ENCODE data around the gene CDS2. TPM values are rescaled to one million over a fixed set of nuclear protein-coding genes. Genes with fewer than 3 reads are reported as not detected.
A peak's percentile ranks its signal among the peaks of the same experiment; 100 is the strongest.

The CDS2 gene
- total and polyA plus RNA-seq, 2 of the 13 experiments (the other 11 are each of a cell fraction or from before 2014, with no cell fraction given), result 81.3 to 153 TPM

- TF ChIP-seq AHDC1 (CRISPR knock-in tag; IDR thresholded peaks at IDR 0.05; ENCODE audit: borderline replicate concordance) (peak; percentile 61; the same call in 1 of the 2 replicates), ZBTB34 (CRISPR knock-in tag; IDR thresholded peaks at IDR 0.05) (peak; percentile 55; the same call in 1 of the 2 replicates), ZNF414 (CRISPR knock-in tag; IDR thresholded peaks at IDR 0.05) (0 out of 2 replicates have a peak, but pooled peaks have one; percentile 39), IRF9 (CRISPR knock-in tag; IDR thresholded peaks at IDR 0.05; ENCODE audit: borderline replicate concordance) (no peak), KDM5A (IDR thresholded peaks at IDR 0.05; ENCODE audit: borderline replicate concordance, low read length) (no peak), HOXA7 (CRISPR knock-in tag; IDR thresholded peaks at IDR 0.05) (no peak), MEIS2 (CRISPR knock-in tag; IDR thresholded peaks at IDR 0.05) (peak; percentile 71), MIER3 (CRISPR knock-in tag; IDR thresholded peaks at IDR 0.05; ENCODE audit: borderline replicate concordance) (peak; percentile 58; the same call in 1 of the 2 replicates), ZNF556 (CRISPR knock-in tag; IDR thresholded peaks at IDR 0.05; ENCODE audit: borderline replicate concordance) (peak; percentile 96), HDAC1 (CRISPR knock-in tag; IDR thresholded peaks at IDR 0.05) (peak; percentile 59; the same call in 1 of the 2 replicates), SOX6 (IDR thresholded peaks at IDR 0.05) (no peak), SOX6 (CRISPR knock-in tag; IDR thresholded peaks at IDR 0.05) (peak; percentile 72), NCOR1 (IDR thresholded peaks at IDR 0.05; ENCODE audit: borderline replicate concordance, low read length) (peak; percentile 100), CREM (IDR thresholded peaks at IDR 0.05) (peak; percentile 43; the same call in 1 of the 2 replicates), CREM (CRISPR knock-in tag; IDR thresholded peaks at IDR 0.05) (no peak), ELF4 (CRISPR knock-in tag; IDR thresholded peaks at IDR 0.05; ENCODE audit: borderline replicate concordance) (peak; percentile 50; the same call in 1 of the 2 replicates), ZNF510 (CRISPR knock-in tag; IDR thresholded peaks at IDR 0.05; ENCODE audit: low read depth) (peak; percentile 69; the same call in 1 of the 2 replicates), ZNF451 (CRISPR knock-in tag; IDR thresholded peaks at IDR 0.05) (no peak; the same call in 1 of the 2 replicates)
Observed at GRCh38 chr20:5211803-5212714, 85.3 kb downstream of the CDS2 start (continued).

Data from HepG2 (cell line).